Panc1 (cell line): ENCODE data around the gene GTPBP1. TPM values are rescaled to one million over a fixed set of nuclear protein-coding genes. Genes with fewer than 3 reads are reported as not detected.

Experiments
- ATAC-seq: fragments of 200-7000 bp; cut with Tn5 transposase; 2 replicates; pipeline ENCODE4 v1.9.1; 2020; ENCODE audit warnings: mild to moderate bottlenecking, moderate library complexity
- BruUV-seq: library from RNA; stranded (reverse); fragments of 400-500 nt; replicated peaks from 2 replicates; lab custom pipeline; 2021; lab: Mats Ljungman, UMichigan
- CTCF ChIA-PET: fragments of 300-600 bp; sonication (Branson Sonifier 250); formaldehyde crosslinking; loops from one replicate; lab custom pipeline; 2022; ENCODE audit warnings: antibody characterized with exemption; lab: Charles Lee
- POLR2A ChIA-PET: fragments of 300-600 bp; sonication (Branson Sonifier 250); formaldehyde crosslinking; loops from one replicate; lab custom pipeline; 2022; ENCODE audit warnings: antibody characterized with exemption; lab: Charles Lee
- DNase-seq: peaks from one replicate; pipeline ENCODE4 v3.0.0-alpha.2; 2010; ENCODE audit warnings: low read depth, low spot score
- H3K27ac ChIP-seq: 2 replicates; pipeline ENCODE4 v1.5.1; 2011; ENCODE audit warnings: mild to moderate bottlenecking, low read length, inconsistent platforms
- H3K27me3 ChIP-seq: fragments of 200-500 bp; sonication (Bioruptor generic); 2 replicates; pipeline ENCODE4 v1.6.0; 2014; ENCODE audit warnings: low read length, inconsistent platforms; ENCODE audit not compliant: control insufficient read depth, insufficient read depth
- H3K36me3 ChIP-seq: fragments of 200-500 bp; sonication (Bioruptor generic); 2 replicates; pipeline ENCODE4 v1.5.1; 2014; ENCODE audit warnings: inconsistent platforms, mild to moderate bottlenecking, low read length, moderate library complexity; ENCODE audit not compliant: control insufficient read depth, insufficient read depth
- H3K4me1 ChIP-seq: 2 replicates; pipeline ENCODE4 v1.5.1; 2011; ENCODE audit warnings: inconsistent platforms, mild to moderate bottlenecking, low read length, moderate library complexity; ENCODE audit not compliant: control insufficient read depth, insufficient read depth
- H3K4me3 ChIP-seq, 2 experiments: 2 replicates each; pipeline ENCODE4 v1.5.1; 2011 to 2012; ENCODE audit warnings: low read depth in 2 of 2, low read length in 2 of 2, mild to moderate bottlenecking in 2 of 2, inconsistent platforms in 1 of 2, moderate library complexity in 1 of 2
- H3K9me3 ChIP-seq: fragments of 200-500 bp; sonication (Bioruptor generic); 2 replicates; pipeline ENCODE4 v1.5.1; 2014; ENCODE audit warnings: low read depth, mild to moderate bottlenecking, inconsistent platforms, low read length, moderate library complexity; ENCODE audit not compliant: control insufficient read depth, insufficient read depth
- POLR2AphosphoS5 ChIP-seq: IDR thresholded peaks from 2 replicates; pipeline ENCODE4 v1.6.1; 2012; ENCODE audit warnings: mild to moderate bottlenecking, low read depth, low read length, moderate library complexity
- REST ChIP-seq, 2 experiments: IDR thresholded peaks; 2 replicates each; pipeline ENCODE4 v1.6.1; 2011 to 2012; ENCODE audit warnings: low read depth in 2 of 2, control low read depth in 1 of 2, low read length in 1 of 2, mild to moderate bottlenecking in 1 of 2, moderate library complexity in 1 of 2; ENCODE audit not compliant: insufficient read depth in 1 of 2
- SIN3A ChIP-seq: IDR thresholded peaks from 2 replicates; pipeline ENCODE4 v1.6.1; 2012; ENCODE audit warnings: low read depth, mild to moderate bottlenecking, low read length, moderate library complexity, borderline replicate concordance; ENCODE audit not compliant: insufficient read depth
- TCF7L2 ChIP-seq: IDR thresholded peaks from 2 replicates; pipeline ENCODE4 v1.6.1; 2011; ENCODE audit warnings: mild to moderate bottlenecking, low read depth, low read length, inconsistent platforms
- in situ Hi-C: cut with HindIII; loops from 2 replicates; pipeline ENCODE4 v1.10.0; 2016; ENCODE audit warnings: low sequenced_read_pairs, low pct_unique_long_range_greater_than_20kb
- intact Hi-C: fragments of 100-400 bp; cut with micrococcal nuclease; formaldehyde crosslinking; loops from one replicate; pipeline ENCODE4 v1.10.0; 2022; ENCODE audit not compliant: unreplicated experiment
- total RNA-seq: library from RNA; stranded (reverse); gene quantifications from one replicate; pipeline ENCODE4 v1.2.1, GENCODE V29; 2021; ENCODE audit not compliant: unreplicated experiment
- TF ChIP-seq, protein P1 (sequence below): fragments of 450-650 bp; IDR thresholded peaks from 2 replicates; pipeline ENCODE4 v1.5.1; 2017; ENCODE audit warnings: mild to moderate bottlenecking

Gene GTPBP1
- total RNA-seq, 1 experiment from 2014 or later = 25.5 TPM

DNA sequence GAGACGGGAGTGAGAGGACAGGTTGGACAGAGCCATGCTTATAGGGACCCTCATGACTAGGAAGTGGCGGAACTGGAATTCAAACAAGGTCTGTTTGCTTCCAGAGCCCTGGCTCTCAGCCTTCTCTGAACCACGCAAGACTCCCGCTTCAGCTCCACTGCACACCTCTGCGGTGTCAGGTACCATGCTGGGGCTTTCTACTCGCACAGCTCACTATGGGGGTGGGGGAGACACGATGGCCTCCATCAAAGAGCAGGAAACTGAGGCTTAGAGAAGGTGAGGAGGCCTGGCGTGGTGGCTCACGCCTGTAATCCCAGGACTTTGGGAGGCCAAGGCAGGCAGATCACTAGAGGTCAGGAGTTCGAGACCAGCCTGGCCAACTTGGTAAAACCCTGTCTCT is 35.8 kb downstream of the GTPBP1 start:
- ATAC-seq (no peak), DNase-seq (no peak)
- ChIA-PET POLR2A (no interaction called here), CTCF (no interaction called here)
- H3K27ac ChIP-seq = no peak overlapping the region
- H3K36me3 ChIP-seq = no peaks in the 10 kb centered on the region
- in situ Hi-C loops (no loop called here), intact Hi-C loops (no loop called here)
- H3K4me1 ChIP-seq = no peaks in the 10 kb centered on the region
- no TSS peak for BruUV-seq
- TF ChIP-seq TCF7L2 (no peak), REST (IDR thresholded peaks at IDR 0.05; ENCODE audit: insufficient read depth in 1 of 2, low read depth in 2 of 2, low read length in 1 of 2) (no peak), SIN3A (no peak), POLR2AphosphoS5 (no peak)
- TF ChIP-seq, protein P1, sequence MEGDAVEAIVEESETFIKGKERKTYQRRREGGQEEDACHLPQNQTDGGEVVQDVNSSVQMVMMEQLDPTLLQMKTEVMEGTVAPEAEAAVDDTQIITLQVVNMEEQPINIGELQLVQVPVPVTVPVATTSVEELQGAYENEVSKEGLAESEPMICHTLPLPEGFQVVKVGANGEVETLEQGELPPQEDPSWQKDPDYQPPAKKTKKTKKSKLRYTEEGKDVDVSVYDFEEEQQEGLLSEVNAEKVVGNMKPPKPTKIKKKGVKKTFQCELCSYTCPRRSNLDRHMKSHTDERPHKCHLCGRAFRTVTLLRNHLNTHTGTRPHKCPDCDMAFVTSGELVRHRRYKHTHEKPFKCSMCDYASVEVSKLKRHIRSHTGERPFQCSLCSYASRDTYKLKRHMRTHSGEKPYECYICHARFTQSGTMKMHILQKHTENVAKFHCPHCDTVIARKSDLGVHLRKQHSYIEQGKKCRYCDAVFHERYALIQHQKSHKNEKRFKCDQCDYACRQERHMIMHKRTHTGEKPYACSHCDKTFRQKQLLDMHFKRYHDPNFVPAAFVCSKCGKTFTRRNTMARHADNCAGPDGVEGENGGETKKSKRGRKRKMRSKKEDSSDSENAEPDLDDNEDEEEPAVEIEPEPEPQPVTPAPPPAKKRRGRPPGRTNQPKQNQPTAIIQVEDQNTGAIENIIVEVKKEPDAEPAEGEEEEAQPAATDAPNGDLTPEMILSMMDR = no peak
- no peaks in the 10 kb centered on the region for H3K9me3 ChIP-seq
- no peaks in the 10 kb centered on the region for H3K27me3 ChIP-seq
- no peak overlapping the region for H3K4me3 ChIP-seq

- no peaks in the 10 kb centered on the region for H3K4me1 ChIP-seq
- intact Hi-C loops = no loop called here
- ATAC-seq (no peak), DNase-seq (no peak)
- no peak overlapping the region for H3K27ac ChIP-seq
- TF ChIP-seq, protein P1 = no peak
- TF ChIP-seq REST (IDR thresholded peaks at IDR 0.05; ENCODE audit: insufficient read depth in 1 of 2, low read depth in 2 of 2, low read length in 1 of 2) (no peak), TCF7L2 (no peak)
- in situ Hi-C loops = no loop called here
- BruUV-seq = no TSS peak
- H3K9me3 ChIP-seq = no peaks in the 10 kb centered on the region
- ChIA-PET CTCF (no interaction called here), POLR2A (no interaction called here)
- H3K27me3 ChIP-seq = no peaks in the 10 kb centered on the region
- no peak overlapping the region for H3K4me3 ChIP-seq
- H3K36me3 ChIP-seq = no peaks in the 10 kb centered on the region
These were observed 36.6 kb downstream of the GTPBP1 start for GRCh38 chr22:38742176-38742942.
